Peyer's patch (tissue), 4 donors: Measurements from ENCODE around the gene ZNF853. TPM values are rescaled to one million over a fixed set of nuclear protein-coding genes. Genes with fewer than 3 reads are reported as not detected.
A peak's percentile ranks its signal among the peaks of the same experiment; 100 is the strongest.

Experiments
- DNase-seq, 3 donors: peaks; one replicate each; pipeline ENCODE4 v3.0.0-alpha.2; 2017 to 2019
- H3K27ac ChIP-seq, 4 donors: fragments of 200-600 bp; sonication (generic); one replicate each; pipeline ENCODE4 v1.5.1; 2016 to 2019
- H3K27me3 ChIP-seq, 2 donors: fragments of 200-600 bp; sonication (generic); one replicate each; pipeline ENCODE4 v1.5.1; 2019
- H3K36me3 ChIP-seq, 3 donors: fragments of 200-600 bp; sonication (generic); one replicate each; pipeline ENCODE4 v1.5.1; 2016 to 2019
- H3K4me1 ChIP-seq, 4 donors: fragments of 200-600 bp; sonication (generic); one replicate each; pipeline ENCODE4 v1.5.1; 2016 to 2019
- H3K4me3 ChIP-seq, 4 donors: fragments of 200-600 bp; sonication (generic); 1 replicate in 3 of 4; 2 replicates in 1 of 4; pipeline ENCODE4 v1.5.1; 2016 to 2019; ENCODE audit warnings: mild to moderate bottlenecking in 1 of 4
- H3K9me3 ChIP-seq, 4 donors: fragments of 200-600 bp; sonication (generic); one replicate each; pipeline ENCODE4 v1.5.1; 2016 to 2019; ENCODE audit warnings: mild to moderate bottlenecking in 1 of 4
- CTCF ChIP-seq, 6 experiments: fragments of 450-650 bp in 4 of 6; fragments of 200-600 bp in 2 of 6; sonication (generic) in 1 of 6; IDR thresholded peaks; one replicate each; pipeline ENCODE4 v1.5.1; 2017 to 2019; ENCODE audit warnings: antibody characterized with exemption in 6 of 6, mild to moderate bottlenecking in 3 of 6, moderate library complexity in 1 of 6
- POLR2A ChIP-seq, 2 donors: fragments of 450-650 bp; IDR thresholded peaks; one replicate each; pipeline ENCODE4 v1.5.1; 2017; ENCODE audit warnings: antibody characterized with exemption in 2 of 2, mild to moderate bottlenecking in 2 of 2, moderate library complexity in 2 of 2
- total RNA-seq, 4 donors: library from RNA; depleted of rRNA; stranded (reverse); fragments of >200 nt; gene quantifications; one replicate each; pipeline ENCODE4 v1.1.0, GENCODE V29; 2016

ZNF853 gene
- total RNA-seq, 4 donors from 2014 or later = 1.1 to 8.3 (median 2.5) TPM

- no peak overlapping the region for H3K4me3 ChIP-seq
- H3K27ac ChIP-seq = no peak overlapping the region
- peaks cover 0 to 7% (median 0%) of the 10 kb centered on the region in 3 donors for H3K36me3 ChIP-seq
- no peak for DNase-seq
- TF ChIP-seq POLR2A (IDR thresholded peaks at IDR 0.05) = no peak
- no peak for TF ChIP-seq CTCF (IDR thresholded peaks at IDR 0.05)
- H3K4me1 ChIP-seq = peaks cover 0 to 13% (median 7%) of the 10 kb centered on the region in 4 donors
- H3K27me3 ChIP-seq = peaks cover 0 to 5% of the 10 kb centered on the region in 2 donors
- no peaks in the 10 kb centered on the region for H3K9me3 ChIP-seq
Measured at GRCh38 chr7:6613706-6614105, 1.7 kb upstream of the ZNF853 start.

DNA sequence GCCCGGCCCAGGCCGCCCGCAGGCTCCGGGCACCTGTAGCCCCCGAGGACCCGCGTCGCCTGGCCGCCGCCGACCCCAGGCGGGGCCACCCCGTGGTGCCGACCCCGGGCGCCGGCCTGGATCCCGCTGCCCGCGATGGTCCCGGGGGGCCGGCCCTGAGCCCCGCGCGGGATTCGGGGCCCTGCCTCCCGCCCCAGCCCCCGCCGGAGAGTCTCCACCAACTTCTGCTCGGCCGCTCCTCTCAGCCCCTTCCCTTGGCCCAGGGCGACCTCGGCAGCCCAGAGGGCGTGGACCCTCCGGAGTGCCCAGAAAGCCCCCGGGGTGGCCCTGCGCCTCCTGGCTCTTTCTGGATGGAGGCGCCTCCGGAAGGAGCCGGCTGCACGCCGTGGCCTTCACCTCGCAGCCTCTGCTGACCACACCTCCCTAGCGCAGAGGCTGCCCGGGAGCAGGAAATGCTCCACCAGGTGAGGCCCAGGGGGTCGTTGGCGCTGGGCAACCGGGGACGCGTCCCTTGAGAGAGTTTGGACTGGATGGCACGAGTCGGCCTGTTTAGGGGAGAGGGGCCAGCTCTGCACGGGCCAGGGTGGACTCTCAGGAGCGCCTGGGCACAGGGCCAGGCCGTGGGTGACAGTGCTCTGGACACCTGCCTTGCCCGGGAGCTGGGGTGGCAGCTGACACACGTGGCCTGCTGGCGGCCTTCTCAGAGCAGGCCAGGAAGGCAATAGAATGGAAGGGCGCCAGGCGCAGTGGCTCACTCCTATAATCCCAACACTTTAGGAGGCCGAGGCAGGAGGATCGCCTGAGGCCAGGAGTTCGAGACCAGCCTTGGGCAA is 529 bp downstream of the ZNF853 start:
- peak overlapping the region; percentile 42 to 76 (median 66) for H3K4me3 ChIP-seq
- H3K9me3 ChIP-seq = no peaks in the 10 kb centered on the region
- H3K36me3 ChIP-seq = no peaks in the 10 kb centered on the region
- peaks cover 0 to 20% (median 12%) of the 10 kb centered on the region in 4 donors for H3K4me1 ChIP-seq
- TF ChIP-seq CTCF (IDR thresholded peaks at IDR 0.05) = no peak
- TF ChIP-seq POLR2A (IDR thresholded peaks at IDR 0.05) = no peak
- H3K27me3 ChIP-seq = peaks cover 0 to 5% of the 10 kb centered on the region in 2 donors
- no peak for DNase-seq
- peak overlapping the region in 2 of 4 donors; percentile 19 to 70 for H3K27ac ChIP-seq

DNA sequence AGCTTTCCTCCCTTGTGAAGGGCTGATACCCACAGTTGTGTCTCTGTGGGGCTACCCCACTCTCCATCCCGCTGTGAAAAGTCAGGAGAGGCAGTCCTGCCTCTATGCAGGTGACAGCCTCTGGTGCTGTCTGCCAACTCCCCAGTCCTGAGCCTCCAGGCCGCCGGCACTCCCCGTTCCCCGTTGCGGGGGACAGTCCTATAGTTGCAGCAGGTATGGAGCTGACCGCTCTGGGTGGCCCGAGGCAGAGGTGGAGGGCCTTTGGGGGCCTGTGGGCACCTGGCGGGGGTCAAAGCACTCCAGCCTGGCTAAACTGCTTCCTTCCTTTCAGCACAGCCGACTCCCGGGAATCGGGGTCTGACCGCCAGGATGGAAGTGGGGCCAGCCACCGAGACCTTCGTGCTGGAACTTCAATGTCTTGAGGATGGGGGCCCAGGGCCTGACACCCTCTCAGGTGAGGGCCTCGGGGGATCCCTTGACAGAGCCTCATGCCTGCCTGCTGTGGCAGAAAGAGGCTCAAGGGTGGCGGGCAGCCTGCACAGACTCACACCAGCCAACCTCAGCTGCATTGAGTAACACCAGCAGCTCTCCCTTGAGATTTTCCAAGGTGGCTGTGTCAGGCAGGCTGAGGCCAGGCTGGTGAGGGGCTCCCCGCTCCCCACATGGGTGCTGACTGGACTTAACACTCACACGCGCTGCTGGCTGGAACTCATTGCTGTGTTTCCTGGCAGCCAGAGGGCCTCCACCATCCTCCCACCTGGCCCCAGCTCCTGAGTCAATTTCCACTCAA is 1.6 kb downstream of the ZNF853 start:
- Histone ChIP-seq H3K36me3 (peaks cover 0 to 4% (median 0%) of the 10 kb centered on the region in 3 donors), H3K4me1 (peaks cover 0 to 27% (median 12%) of the 10 kb centered on the region in 4 donors), H3K27me3 (peaks cover 0 to 5% of the 10 kb centered on the region in 2 donors), H3K4me3 (no peak overlapping the region), H3K9me3 (no peaks in the 10 kb centered on the region), H3K27ac (no peak overlapping the region)
- no peak for DNase-seq
- TF ChIP-seq POLR2A (IDR thresholded peaks at IDR 0.05) (no peak), CTCF (IDR thresholded peaks at IDR 0.05) (no peak)

GRCh38 chr7:6618621-6619020 is 3.2 kb downstream of the ZNF853 start:
- no peaks in the 10 kb centered on the region for H3K9me3 ChIP-seq
- TF ChIP-seq CTCF (IDR thresholded peaks at IDR 0.05) = no peak
- no peak for TF ChIP-seq POLR2A (IDR thresholded peaks at IDR 0.05)
- H3K27ac ChIP-seq = no peak overlapping the region
- H3K4me1 ChIP-seq = peaks cover 0 to 31% (median 13%) of the 10 kb centered on the region in 4 donors
- peaks cover 0 to 5% of the 10 kb centered on the region in 2 donors for H3K27me3 ChIP-seq
- no peak overlapping the region for H3K4me3 ChIP-seq
- DNase-seq = no peak
- H3K36me3 ChIP-seq = peaks cover 0 to 4% (median 0%) of the 10 kb centered on the region in 3 donors

DNA sequence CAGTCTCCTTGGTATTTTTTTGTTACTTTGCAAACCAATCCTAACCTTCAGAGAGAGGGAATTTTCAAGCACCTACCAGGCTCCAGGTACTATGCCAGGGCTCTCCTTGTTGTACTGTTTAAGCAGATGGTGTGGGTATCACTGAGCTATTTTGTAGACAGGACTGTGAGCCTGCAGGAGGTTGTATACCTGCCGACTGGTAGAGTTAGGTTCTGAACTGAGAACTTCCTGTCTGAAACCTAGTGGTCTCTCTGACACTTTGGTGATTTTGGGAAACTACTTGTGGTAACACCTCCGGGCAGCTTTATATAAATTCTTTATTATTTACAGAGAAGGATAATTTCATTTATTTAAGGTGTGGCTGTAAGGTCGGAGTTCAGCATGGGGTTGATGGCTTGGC is 4.6 kb downstream of the ZNF853 start:
- peaks cover 0 to 2% of the 10 kb centered on the region in 2 donors for H3K27me3 ChIP-seq
- peaks cover 0 to 31% (median 14%) of the 10 kb centered on the region in 4 donors for H3K4me1 ChIP-seq
- H3K27ac ChIP-seq = peak overlapping the region in 1 of 4 donors; percentile 57
- no peak for TF ChIP-seq POLR2A (IDR thresholded peaks at IDR 0.05)
- no peak for TF ChIP-seq CTCF (IDR thresholded peaks at IDR 0.05)
- DNase-seq = no peak
- H3K36me3 ChIP-seq = peaks cover 0 to 4% (median 0%) of the 10 kb centered on the region in 3 donors
- no peak overlapping the region for H3K4me3 ChIP-seq
- H3K9me3 ChIP-seq = no peaks in the 10 kb centered on the region
